Measurements from ENCODE around the gene KCNMA1. TPM values are rescaled to one million over a fixed set of nuclear protein-coding genes. Genes with fewer than 3 reads are reported as not detected.

KCNMA1 gene
- polyA plus RNA-seq, 1 experiment: 21.4 TPM

GRCh38 chr10:77552252-77552651, 85.4 kb downstream of the KCNMA1 start:
- TF ChIP-seq CTCF (IDR thresholded peaks at IDR 0.05; ENCODE audit: insufficient read depth, low read depth, low read length): no peak
- no peaks in the 10 kb centered on the region for H3K36me3 ChIP-seq (ENCODE audit: control insufficient read depth, insufficient read depth, low read length)
- no peak overlapping the region for H3K4me3 ChIP-seq (ENCODE audit: low read depth, low read length)
- ChIA-PET POLR2A (no interaction called here), CTCF (interaction anchor here (0.8 kb wide), 1 partner anchor 9 kb away, joined by 3 read pairs; no protein-coding TSS in a partner anchor)
- DNase-seq (ENCODE audit: low read depth): no peak
- no peaks in the 10 kb centered on the region for H3K27me3 ChIP-seq (ENCODE audit: control insufficient read depth, insufficient read depth, low read length)

- DNase-seq (ENCODE audit: low read depth): no peak
- ChIA-PET POLR2A (no interaction called here), CTCF (interaction anchor here (2.1 kb wide), 1 partner anchor 157 kb away, joined by 4 read pairs; no protein-coding TSS in a partner anchor)
- TF ChIP-seq CTCF (IDR thresholded peaks at IDR 0.05; ENCODE audit: insufficient read depth, low read depth, low read length): no peak
- Histone ChIP-seq H3K36me3 (ENCODE audit: control insufficient read depth, insufficient read depth, low read length) (no peaks in the 10 kb centered on the region), H3K4me3 (ENCODE audit: low read depth, low read length) (no peak overlapping the region), H3K27me3 (ENCODE audit: control insufficient read depth, insufficient read depth, low read length) (no peaks in the 10 kb centered on the region)
Observed at GRCh38 chr10:77550378-77550777, 87.2 kb downstream of the KCNMA1 start.

GRCh38 chr10:77548671-77549070, 88.9 kb downstream of the KCNMA1 start:
- H3K36me3 ChIP-seq (ENCODE audit: control insufficient read depth, insufficient read depth, low read length): no peaks in the 10 kb centered on the region
- POLR2A ChIA-PET: no interaction called here
- no peak overlapping the region for H3K4me3 ChIP-seq (ENCODE audit: low read depth, low read length)
- CTCF ChIA-PET: no interaction called here
- no peak for TF ChIP-seq CTCF (IDR thresholded peaks at IDR 0.05; ENCODE audit: insufficient read depth, low read depth, low read length)
- H3K27me3 ChIP-seq (ENCODE audit: control insufficient read depth, insufficient read depth, low read length): no peaks in the 10 kb centered on the region
- no peak for DNase-seq (ENCODE audit: low read depth)

- CTCF ChIA-PET: no interaction called here
- no peak for DNase-seq (ENCODE audit: low read depth)
Observed at GRCh38 chr10:77548157-77548556, 89.5 kb downstream of the KCNMA1 start.

GRCh38 chr10:77547307-77548050, 90.1 kb downstream of the KCNMA1 start:
- no peak for DNase-seq (ENCODE audit: low read depth)
- ChIA-PET CTCF (no interaction called here), POLR2A (no interaction called here)
- TF ChIP-seq CTCF (IDR thresholded peaks at IDR 0.05; ENCODE audit: insufficient read depth, low read depth, low read length): no peak
- Histone ChIP-seq H3K36me3 (ENCODE audit: control insufficient read depth, insufficient read depth, low read length) (no peaks in the 10 kb centered on the region), H3K4me3 (ENCODE audit: low read depth, low read length) (no peak overlapping the region), H3K27me3 (ENCODE audit: control insufficient read depth, insufficient read depth, low read length) (no peaks in the 10 kb centered on the region)

More at GRCh38 chr10:77548157-77548556, 89.5 kb downstream of the KCNMA1 start:
- no peak for TF ChIP-seq CTCF (IDR thresholded peaks at IDR 0.05; ENCODE audit: insufficient read depth, low read depth, low read length)
- POLR2A ChIA-PET: no interaction called here
- Histone ChIP-seq H3K4me3 (ENCODE audit: low read depth, low read length) (no peak overlapping the region), H3K36me3 (ENCODE audit: control insufficient read depth, insufficient read depth, low read length) (no peaks in the 10 kb centered on the region), H3K27me3 (ENCODE audit: control insufficient read depth, insufficient read depth, low read length) (no peaks in the 10 kb centered on the region)
